ENCODE measurements around the gene CELSR1.

The CELSR1 gene

DNA sequence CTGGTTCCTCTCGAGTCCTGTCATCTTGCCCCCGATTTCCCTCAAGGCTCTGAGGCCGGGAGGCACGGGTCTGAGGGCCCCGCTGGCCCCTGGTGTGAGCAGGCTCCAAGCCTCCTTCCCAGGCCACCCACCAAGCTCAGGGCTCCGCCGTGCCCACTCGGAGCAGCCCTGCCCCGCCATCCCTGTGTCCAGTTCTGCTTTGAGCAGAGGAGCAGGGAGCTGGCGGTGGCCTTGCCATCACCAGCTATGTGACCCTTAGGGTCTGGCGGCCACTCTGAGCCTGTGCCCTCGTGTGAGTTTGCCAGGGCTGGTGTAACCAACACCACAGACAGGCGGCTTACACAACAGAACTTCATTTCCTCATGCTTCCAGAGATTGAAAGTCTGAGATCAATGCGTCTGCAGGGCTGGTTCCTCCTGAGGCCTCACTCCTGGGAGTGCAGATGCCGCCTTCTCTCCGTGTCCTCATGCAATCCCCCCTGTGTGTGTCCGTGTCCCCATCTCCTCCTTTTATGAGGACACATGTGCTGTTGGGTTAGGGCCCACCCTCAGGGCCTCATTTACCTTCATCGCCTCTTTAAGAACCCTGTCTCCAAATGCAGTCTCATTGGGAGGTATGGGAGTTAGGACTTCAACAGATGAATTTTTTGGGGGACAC lies 36.5 kb upstream of the CELSR1 start:
- Histone ChIP-seq H3K27me3 (peaks cover 7% of the 10 kb centered on the region), H3K4me1 (ENCODE audit: control insufficient read depth in 1 of 2, insufficient read depth in 1 of 2, low read depth in 1 of 2, low read length in 1 of 2) (peaks cover 32 to 35% of the 10 kb centered on the region in 2 experiments), H3K9me3 (peaks cover 6% of the 10 kb centered on the region), H3K27ac (no peak overlapping the region), H3K36me3 (no peaks in the 10 kb centered on the region), H3K4me3 (ENCODE audit: low read depth in 1 of 2, low read length in 1 of 2) (no peak overlapping the region)
- TF ChIP-seq, protein P1, sequence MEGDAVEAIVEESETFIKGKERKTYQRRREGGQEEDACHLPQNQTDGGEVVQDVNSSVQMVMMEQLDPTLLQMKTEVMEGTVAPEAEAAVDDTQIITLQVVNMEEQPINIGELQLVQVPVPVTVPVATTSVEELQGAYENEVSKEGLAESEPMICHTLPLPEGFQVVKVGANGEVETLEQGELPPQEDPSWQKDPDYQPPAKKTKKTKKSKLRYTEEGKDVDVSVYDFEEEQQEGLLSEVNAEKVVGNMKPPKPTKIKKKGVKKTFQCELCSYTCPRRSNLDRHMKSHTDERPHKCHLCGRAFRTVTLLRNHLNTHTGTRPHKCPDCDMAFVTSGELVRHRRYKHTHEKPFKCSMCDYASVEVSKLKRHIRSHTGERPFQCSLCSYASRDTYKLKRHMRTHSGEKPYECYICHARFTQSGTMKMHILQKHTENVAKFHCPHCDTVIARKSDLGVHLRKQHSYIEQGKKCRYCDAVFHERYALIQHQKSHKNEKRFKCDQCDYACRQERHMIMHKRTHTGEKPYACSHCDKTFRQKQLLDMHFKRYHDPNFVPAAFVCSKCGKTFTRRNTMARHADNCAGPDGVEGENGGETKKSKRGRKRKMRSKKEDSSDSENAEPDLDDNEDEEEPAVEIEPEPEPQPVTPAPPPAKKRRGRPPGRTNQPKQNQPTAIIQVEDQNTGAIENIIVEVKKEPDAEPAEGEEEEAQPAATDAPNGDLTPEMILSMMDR (IDR thresholded peaks at IDR 0.05), result no peak

DNA sequence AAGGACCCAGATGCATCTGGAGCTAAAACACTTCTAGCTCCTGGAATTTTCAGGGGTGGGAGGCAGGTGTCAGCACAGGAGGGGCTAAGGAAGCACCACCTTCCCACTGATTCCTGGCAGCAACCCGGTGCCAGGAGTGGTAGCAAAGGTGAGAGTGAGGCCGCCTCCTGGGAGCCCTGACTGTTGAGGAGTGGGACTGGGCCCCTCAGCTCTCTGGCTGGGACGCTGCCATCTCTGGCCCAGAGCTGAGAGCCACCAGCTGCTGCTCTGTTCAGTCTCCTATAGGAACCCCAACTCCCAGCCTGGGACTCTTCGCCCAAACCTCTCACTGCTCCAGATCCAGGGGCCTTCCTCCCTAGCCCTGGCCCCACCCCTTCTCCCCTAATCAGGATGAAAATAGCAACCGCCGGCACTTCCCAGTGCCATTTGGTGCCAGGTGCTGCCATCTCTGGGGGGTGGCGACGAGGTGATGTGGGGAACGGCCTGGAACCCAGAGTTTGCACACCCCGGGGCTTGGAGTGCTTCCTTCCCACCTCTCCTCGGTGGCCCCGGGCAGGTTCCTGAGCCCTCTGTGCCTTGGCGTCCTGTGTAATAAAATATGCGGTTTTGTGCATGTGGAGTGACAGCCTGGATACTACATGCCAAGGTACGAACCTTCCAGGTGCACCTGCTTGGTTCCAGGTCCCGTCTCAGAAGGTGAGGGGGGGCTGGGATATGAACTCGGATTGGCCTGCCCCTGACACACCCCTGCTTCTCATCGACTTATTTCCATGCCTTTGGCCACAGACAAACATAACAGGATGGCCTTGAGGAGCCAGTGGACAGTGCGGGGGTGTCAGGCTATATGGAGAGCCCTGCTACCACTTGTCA lies 35.7 kb upstream of the CELSR1 start:
- Histone ChIP-seq H3K4me3 (ENCODE audit: low read depth in 1 of 2, low read length in 1 of 2) (no peak overlapping the region), H3K27me3 (peaks cover 7% of the 10 kb centered on the region), H3K4me1 (ENCODE audit: control insufficient read depth in 1 of 2, insufficient read depth in 1 of 2, low read depth in 1 of 2, low read length in 1 of 2) (peaks cover 25 to 27% of the 10 kb centered on the region in 2 experiments), H3K9me3 (peaks cover 6% of the 10 kb centered on the region), H3K36me3 (no peaks in the 10 kb centered on the region), H3K27ac (no peak overlapping the region)
- TF ChIP-seq, protein P1 (IDR thresholded peaks at IDR 0.05), result no peak

DNA sequence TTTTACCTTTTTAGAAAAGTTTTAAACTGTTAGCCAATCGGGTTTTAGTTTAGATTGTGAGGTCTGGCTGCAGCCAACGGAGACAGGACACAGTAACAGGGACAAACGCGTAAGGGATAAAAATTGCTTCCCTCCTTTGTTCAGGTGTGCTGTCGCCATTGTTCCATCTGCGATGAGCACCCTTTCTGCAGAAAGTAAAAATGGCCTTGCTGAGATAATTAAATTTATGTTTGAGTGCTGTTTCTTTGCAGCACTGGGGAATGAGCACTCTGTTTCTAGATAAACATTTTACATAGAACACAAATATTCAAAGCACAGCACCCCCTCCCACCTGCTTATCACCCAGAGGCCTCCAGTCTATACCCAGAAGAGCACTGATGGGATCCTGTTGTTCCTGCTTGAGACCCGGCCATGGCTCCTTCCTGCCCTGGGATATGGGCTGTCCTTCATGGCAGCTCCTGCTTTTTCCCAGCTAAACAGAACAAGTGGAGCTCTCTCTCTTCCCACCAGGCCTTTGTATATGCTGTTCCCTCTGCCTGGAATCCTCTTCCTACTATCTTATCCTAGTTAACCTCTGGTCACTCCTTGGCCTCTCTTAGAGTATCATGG lies 34.3 kb upstream of the CELSR1 start:
- Histone ChIP-seq H3K4me3 (ENCODE audit: low read depth in 1 of 2, low read length in 1 of 2) (no peak overlapping the region), H3K9me3 (peaks cover 6% of the 10 kb centered on the region), H3K4me1 (ENCODE audit: control insufficient read depth in 1 of 2, insufficient read depth in 1 of 2, low read depth in 1 of 2, low read length in 1 of 2) (peaks cover 17 to 19% of the 10 kb centered on the region in 2 experiments), H3K27ac (no peak overlapping the region), H3K36me3 (no peaks in the 10 kb centered on the region), H3K27me3 (peaks cover 7% of the 10 kb centered on the region)
- TF ChIP-seq, protein P1 (IDR thresholded peaks at IDR 0.05), result no peak

DNA sequence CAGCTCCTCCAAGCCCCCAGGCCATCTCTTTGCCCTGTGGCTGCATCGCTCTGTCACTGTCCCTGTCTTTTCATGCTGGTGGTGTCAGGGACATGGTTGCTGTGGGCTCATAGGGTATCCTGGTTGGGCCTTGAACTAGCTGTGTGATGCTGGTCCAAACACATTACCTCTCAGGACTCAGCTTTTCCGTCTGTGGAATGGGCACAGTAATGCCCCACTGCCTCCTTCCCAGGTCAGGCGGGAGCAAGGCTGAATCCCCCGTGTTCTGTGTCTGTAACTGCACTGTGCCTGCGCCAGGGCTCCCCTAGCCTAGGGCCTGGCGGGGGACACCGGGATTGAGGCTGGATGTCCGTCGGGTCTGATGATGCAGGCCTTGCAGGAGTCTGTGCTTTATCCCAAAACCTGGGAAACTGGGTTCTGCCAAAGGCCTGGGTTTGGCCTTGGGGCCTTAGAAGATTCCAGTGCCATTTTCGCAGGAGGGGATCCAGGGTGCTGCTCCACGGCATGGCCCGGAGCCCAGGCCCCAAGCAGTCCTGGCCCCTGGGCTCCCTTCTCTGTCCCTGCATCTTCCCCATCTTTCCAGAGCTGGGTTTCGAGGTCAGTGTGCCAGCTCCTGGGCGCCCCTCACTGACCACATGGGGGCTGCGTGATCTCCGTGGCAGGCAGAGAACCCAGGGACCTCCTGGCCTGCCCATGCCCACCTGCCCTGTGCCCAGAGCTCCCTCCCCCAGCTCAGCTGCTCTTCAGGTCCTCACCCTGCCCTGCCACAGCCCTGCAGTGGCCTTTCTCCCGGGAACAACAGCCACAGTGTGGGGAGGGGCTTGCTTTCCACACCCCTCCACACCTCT lies 32.7 kb upstream of the CELSR1 start:
- Histone ChIP-seq H3K36me3 (no peaks in the 10 kb centered on the region), H3K4me1 (ENCODE audit: control insufficient read depth in 1 of 2, insufficient read depth in 1 of 2, low read depth in 1 of 2, low read length in 1 of 2) (peaks cover 8 to 10% of the 10 kb centered on the region in 2 experiments), H3K27ac (no peak overlapping the region), H3K4me3 (ENCODE audit: low read depth in 1 of 2, low read length in 1 of 2) (no peak overlapping the region), H3K9me3 (peaks cover 6% of the 10 kb centered on the region), H3K27me3 (no peaks in the 10 kb centered on the region)
- TF ChIP-seq, protein P1 (IDR thresholded peaks at IDR 0.05), result no peak
